Astrocyte (in vitro differentiated cells and primary cell): ENCODE data around the gene LGR4. TPM values are rescaled to one million over a fixed set of nuclear protein-coding genes. Genes with fewer than 3 reads are reported as not detected.

ENCODE experiments used
- DNase-seq: peaks from one replicate; pipeline ENCODE4 v3.0.0-alpha.2; 2010; ENCODE audit warnings: low read depth
- FAIRE-seq: peaks from 2 replicates; lab custom pipeline; 2011; peaks lifted over from hg19 to GRCh38; lab: Jason Lieb, UNC
- H2AFZ ChIP-seq: 2 replicates; pipeline ENCODE4 v1.6.0; 2012; ENCODE audit warnings: low read depth, low read length, inconsistent platforms
- H3K27ac ChIP-seq: 2 replicates; pipeline ENCODE4 v1.5.1; 2011; ENCODE audit warnings: low read depth, low read length, inconsistent platforms
- H3K27me3 ChIP-seq: 2 replicates; pipeline ENCODE4 v1.6.0; 2011; ENCODE audit warnings: low read length, inconsistent platforms; ENCODE audit not compliant: insufficient read depth
- H3K36me3 ChIP-seq: 2 replicates; pipeline ENCODE4 v1.5.1; 2011; ENCODE audit warnings: low read length, inconsistent platforms; ENCODE audit not compliant: insufficient read depth
- H3K4me1 ChIP-seq: 2 replicates; pipeline ENCODE4 v1.5.1; 2011; ENCODE audit warnings: low read length, inconsistent platforms; ENCODE audit not compliant: insufficient read depth
- H3K4me2 ChIP-seq: 2 replicates; pipeline ENCODE4 v1.6.0; 2012; ENCODE audit warnings: low read length, inconsistent platforms
- H3K4me3 ChIP-seq: 2 replicates; pipeline ENCODE4 v1.5.1; 2011; ENCODE audit warnings: low read depth, mild to moderate bottlenecking, low read length, inconsistent platforms; ENCODE audit not compliant: insufficient read depth
- H3K79me2 ChIP-seq: 2 replicates; pipeline ENCODE4 v1.6.0; 2012; ENCODE audit warnings: mild to moderate bottlenecking, low read length, inconsistent platforms; ENCODE audit not compliant: insufficient read depth
- H3K9ac ChIP-seq: 2 replicates; pipeline ENCODE4 v1.6.0; 2012; ENCODE audit warnings: mild to moderate bottlenecking, low read length, inconsistent platforms
- H3K9me3 ChIP-seq: 2 replicates; pipeline ENCODE4 v1.5.1; 2012; ENCODE audit warnings: low read depth, mild to moderate bottlenecking, low read length, inconsistent platforms; ENCODE audit not compliant: insufficient read depth
- H4K20me1 ChIP-seq: 2 replicates; pipeline ENCODE4 v1.6.0; 2012; ENCODE audit warnings: low read length, inconsistent platforms; ENCODE audit not compliant: insufficient read depth
- H3K27ac Mint-ChIP-seq: one replicate; pipeline ENCODE4 v1.8.0; 2021; ENCODE audit warnings: mild to moderate bottlenecking, mixed read lengths; ENCODE audit not compliant: unreplicated experiment
- H3K27me3 Mint-ChIP-seq: one replicate; pipeline ENCODE4 v1.8.0; 2021; ENCODE audit warnings: low read depth, mixed read lengths; ENCODE audit not compliant: unreplicated experiment
- H3K36me3 Mint-ChIP-seq: one replicate; pipeline ENCODE4 v1.8.0; 2021; ENCODE audit warnings: low read depth, mixed read lengths; ENCODE audit not compliant: unreplicated experiment
- H3K4me1 Mint-ChIP-seq: one replicate; pipeline ENCODE4 v1.8.0; 2021; ENCODE audit warnings: low read depth, mixed read lengths; ENCODE audit not compliant: unreplicated experiment
- H3K4me3 Mint-ChIP-seq: one replicate; pipeline ENCODE4 v1.8.0; 2021; ENCODE audit warnings: mild to moderate bottlenecking, moderate library complexity, mixed read lengths; ENCODE audit not compliant: unreplicated experiment
- H3K9me3 Mint-ChIP-seq: one replicate; pipeline ENCODE4 v1.8.0; 2021; ENCODE audit warnings: mild to moderate bottlenecking, mixed read lengths; ENCODE audit not compliant: unreplicated experiment
- EZH2 ChIP-seq: IDR thresholded peaks from 2 replicates; pipeline ENCODE4 v1.6.1; 2012; ENCODE audit warnings: mild to moderate bottlenecking, low read length, inconsistent platforms; ENCODE audit not compliant: insufficient read depth
- total RNA-seq: library from RNA; stranded (reverse); gene quantifications from 2 replicates; pipeline ENCODE4 v1.2.1, GENCODE V29; 2021
- TF ChIP-seq, protein P1 (sequence below): IDR thresholded peaks from 2 replicates; pipeline ENCODE4 v1.5.1; 2011; ENCODE audit warnings: low read depth, mild to moderate bottlenecking, inconsistent platforms, low read length, moderate library complexity; ENCODE audit not compliant: insufficient read depth

The LGR4 gene
- total RNA-seq, 1 donor from 2014 or later = 50.0 TPM

DNA sequence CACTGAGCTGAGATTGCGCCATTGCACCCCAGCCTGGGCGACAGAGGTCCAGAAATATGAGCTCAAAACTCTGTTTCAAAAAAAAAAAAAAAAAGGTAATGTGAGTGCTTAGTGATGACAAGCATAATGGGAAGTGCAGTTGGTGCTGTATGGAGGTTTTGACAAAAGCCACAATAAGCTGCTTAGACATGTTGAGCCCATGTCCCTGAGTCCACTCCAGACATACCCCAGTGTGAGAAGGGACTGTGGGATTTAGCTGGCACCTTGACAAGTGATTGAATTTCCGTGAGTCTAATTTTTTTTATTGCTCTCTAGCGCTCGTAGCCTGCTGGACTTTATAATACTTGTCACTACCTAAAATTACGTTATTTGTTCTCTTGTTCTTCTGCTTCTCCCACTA lies 15.1 kb upstream of the LGR4 start:
- Histone ChIP-seq H3K9me3 (no peaks in the 10 kb centered on the region), H3K4me3 (no peak overlapping the region), H3K36me3 (peaks cover 15% of the 10 kb centered on the region), H3K79me2 (no peaks in the 10 kb centered on the region), H4K20me1 (no peaks in the 10 kb centered on the region), H3K27ac (no peak overlapping the region), H3K27me3 (no peaks in the 10 kb centered on the region), H3K9ac (no peak overlapping the region), H3K4me2 (no peak overlapping the region), H2AFZ (no peak overlapping the region), H3K4me1 (no peaks in the 10 kb centered on the region)
- no peaks in the 10 kb centered on the region for H3K9me3 Mint-ChIP-seq
- no peak overlapping the region for H3K4me3 Mint-ChIP-seq
- peaks cover 9% of the 10 kb centered on the region for H3K36me3 Mint-ChIP-seq
- DNase-seq (no peak), FAIRE-seq (no peak)
- H3K4me1 Mint-ChIP-seq = peaks cover 5% of the 10 kb centered on the region
- no peak overlapping the region for H3K27ac Mint-ChIP-seq
- no peaks in the 10 kb centered on the region for H3K27me3 Mint-ChIP-seq
- TF ChIP-seq EZH2 = no peak
- TF ChIP-seq, protein P1, sequence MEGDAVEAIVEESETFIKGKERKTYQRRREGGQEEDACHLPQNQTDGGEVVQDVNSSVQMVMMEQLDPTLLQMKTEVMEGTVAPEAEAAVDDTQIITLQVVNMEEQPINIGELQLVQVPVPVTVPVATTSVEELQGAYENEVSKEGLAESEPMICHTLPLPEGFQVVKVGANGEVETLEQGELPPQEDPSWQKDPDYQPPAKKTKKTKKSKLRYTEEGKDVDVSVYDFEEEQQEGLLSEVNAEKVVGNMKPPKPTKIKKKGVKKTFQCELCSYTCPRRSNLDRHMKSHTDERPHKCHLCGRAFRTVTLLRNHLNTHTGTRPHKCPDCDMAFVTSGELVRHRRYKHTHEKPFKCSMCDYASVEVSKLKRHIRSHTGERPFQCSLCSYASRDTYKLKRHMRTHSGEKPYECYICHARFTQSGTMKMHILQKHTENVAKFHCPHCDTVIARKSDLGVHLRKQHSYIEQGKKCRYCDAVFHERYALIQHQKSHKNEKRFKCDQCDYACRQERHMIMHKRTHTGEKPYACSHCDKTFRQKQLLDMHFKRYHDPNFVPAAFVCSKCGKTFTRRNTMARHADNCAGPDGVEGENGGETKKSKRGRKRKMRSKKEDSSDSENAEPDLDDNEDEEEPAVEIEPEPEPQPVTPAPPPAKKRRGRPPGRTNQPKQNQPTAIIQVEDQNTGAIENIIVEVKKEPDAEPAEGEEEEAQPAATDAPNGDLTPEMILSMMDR = no peak

DNA sequence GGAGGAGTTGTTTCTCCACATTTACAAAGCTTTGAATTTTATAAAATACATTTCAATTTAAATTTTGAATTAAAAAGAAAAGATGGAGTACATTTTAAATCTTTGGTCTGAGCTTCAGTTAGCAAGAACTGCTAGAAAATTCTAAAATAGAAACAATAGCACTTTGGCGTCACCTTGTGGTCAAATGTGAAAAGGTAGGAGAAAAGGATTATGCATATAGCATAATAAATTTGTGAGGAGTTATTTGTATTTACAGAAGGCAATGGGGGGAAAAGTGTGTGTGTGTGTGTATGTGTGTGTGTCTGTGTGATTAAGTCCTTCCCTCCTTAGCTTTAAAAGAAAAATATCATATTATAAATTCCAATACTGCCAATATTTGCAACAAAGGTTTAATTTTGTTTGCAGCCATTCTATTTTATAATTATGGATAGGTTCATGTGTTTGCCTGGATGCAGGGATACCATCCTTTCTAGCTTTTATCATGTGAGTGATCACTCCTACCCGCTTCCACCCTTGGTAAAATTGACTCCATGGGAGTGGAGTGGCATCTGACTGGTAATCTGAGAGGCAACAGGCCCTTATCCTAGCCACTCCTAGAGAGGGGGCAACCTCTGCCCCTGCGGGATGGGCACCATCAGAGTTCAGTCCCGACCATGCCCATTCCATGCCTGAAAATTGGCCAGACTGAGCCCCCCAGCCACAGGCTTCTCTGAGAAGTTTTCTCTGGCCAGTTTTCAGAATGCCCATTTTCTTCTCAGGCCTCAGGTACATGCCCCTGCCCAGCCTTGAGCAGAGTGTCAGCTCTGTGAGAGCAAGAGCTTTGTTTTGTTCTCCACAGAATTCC lies 13.6 kb upstream of the LGR4 start:
- Mint-ChIP-seq H3K4me3 (no peak overlapping the region), H3K27me3 (no peaks in the 10 kb centered on the region), H3K9me3 (no peaks in the 10 kb centered on the region), H3K4me1 (peaks cover 10% of the 10 kb centered on the region), H3K27ac (no peak overlapping the region), H3K36me3 (peaks cover 5% of the 10 kb centered on the region)
- Histone ChIP-seq H3K79me2 (no peaks in the 10 kb centered on the region), H3K27me3 (no peaks in the 10 kb centered on the region), H3K27ac (no peak overlapping the region), H3K9me3 (no peaks in the 10 kb centered on the region), H3K36me3 (peaks cover 8% of the 10 kb centered on the region), H3K9ac (no peak overlapping the region), H4K20me1 (no peaks in the 10 kb centered on the region), H2AFZ (no peak overlapping the region), H3K4me3 (no peak overlapping the region), H3K4me2 (no peak overlapping the region), H3K4me1 (no peaks in the 10 kb centered on the region)
- no peak for FAIRE-seq
- peak; percentile 31 for DNase-seq
- TF ChIP-seq, protein P1 = peak; percentile 97
- TF ChIP-seq EZH2 = no peak

DNA sequence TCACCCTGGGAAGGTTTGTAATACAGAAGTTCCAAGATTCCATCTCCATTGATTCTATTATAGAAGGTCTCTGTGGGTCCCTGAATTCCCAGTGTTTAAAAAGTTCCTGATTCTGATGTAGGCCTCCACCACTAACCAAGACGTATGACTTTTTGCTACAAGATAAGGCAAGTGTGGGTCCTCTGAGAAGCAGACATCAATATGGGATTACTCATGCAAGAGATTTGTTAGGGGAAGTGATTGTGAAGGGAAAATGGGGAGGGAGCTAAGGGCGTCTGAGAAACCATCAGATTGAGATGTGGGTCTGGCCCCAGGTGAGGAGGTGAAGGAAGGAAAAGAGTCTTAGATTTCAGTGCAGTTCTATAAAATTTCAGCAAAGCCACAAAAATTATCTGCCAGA lies 10.2 kb upstream of the LGR4 start:
- H3K36me3 ChIP-seq = no peaks in the 10 kb centered on the region
- no peaks in the 10 kb centered on the region for H3K27me3 ChIP-seq
- no peak overlapping the region for H3K4me3 Mint-ChIP-seq
- no peak for TF ChIP-seq EZH2
- peaks cover 10% of the 10 kb centered on the region for H3K4me1 Mint-ChIP-seq
- H3K4me2 ChIP-seq = no peak overlapping the region
- no peak overlapping the region for H3K9ac ChIP-seq
- FAIRE-seq (no peak), DNase-seq (peak; percentile 68)
- no peak overlapping the region for H3K27ac ChIP-seq
- no peaks in the 10 kb centered on the region for H3K79me2 ChIP-seq
- no peaks in the 10 kb centered on the region for H3K9me3 ChIP-seq
- H2AFZ ChIP-seq = no peak overlapping the region
- H3K4me3 ChIP-seq = no peak overlapping the region
- no peaks in the 10 kb centered on the region for H3K36me3 Mint-ChIP-seq
- H3K4me1 ChIP-seq = no peaks in the 10 kb centered on the region
- no peaks in the 10 kb centered on the region for H4K20me1 ChIP-seq
- no peaks in the 10 kb centered on the region for H3K9me3 Mint-ChIP-seq
- no peaks in the 10 kb centered on the region for H3K27me3 Mint-ChIP-seq
- peak overlapping the region; percentile 51 for H3K27ac Mint-ChIP-seq
